RPMI8226 (cell line): ENCODE measurements around the gene ATP11B.
A peak's percentile ranks its signal among the peaks of the same experiment; 100 is the strongest.

ENCODE experiments used
- DNase-seq: peaks from one replicate; pipeline ENCODE4 v3.0.0-alpha.2; 2015

Gene ATP11B

DNA sequence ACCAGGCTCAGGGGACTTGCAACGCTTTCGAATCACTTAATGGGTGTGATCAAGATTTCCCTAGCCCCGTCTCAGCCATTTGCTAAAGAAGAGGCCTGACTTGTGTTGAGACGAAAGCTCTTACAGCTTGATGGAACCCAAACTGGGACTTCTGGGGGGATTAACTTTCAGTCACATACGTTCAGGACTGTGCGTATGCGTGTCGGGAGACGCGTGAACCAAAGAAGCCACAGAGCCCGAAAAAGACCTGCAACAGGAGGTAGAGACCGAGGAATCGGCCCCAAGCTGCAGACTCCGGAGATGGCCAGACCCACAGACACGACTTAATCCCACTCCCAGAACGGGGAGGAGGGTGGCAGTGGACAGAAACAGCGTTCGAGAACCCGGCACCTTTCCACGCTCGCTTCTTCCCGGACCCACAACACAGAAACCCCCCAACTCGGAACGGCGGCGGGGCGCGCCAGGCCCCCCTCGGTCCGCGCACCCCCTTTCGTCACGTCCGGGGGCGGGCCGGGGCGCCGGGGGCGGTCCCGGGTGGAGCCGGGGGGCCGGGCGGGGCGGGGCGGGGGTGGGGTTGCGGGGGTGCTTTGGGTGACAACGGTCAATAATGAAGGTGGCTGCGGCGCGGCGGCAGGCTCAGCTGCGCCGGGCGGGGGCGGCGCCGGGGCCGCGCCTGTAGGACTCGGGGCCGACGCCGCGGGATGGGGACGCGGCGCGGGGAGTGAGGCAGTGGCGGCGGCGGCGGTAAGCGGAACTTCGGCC, at the start of gene ATP11B:
Gene ATP11B, plus strand, starts transcription at position 604 of the 762 bp plus-strand sequence. CDS start 256 bp downstream, outside the sequence.
- DNase-seq: peak; percentile 90

DNA sequence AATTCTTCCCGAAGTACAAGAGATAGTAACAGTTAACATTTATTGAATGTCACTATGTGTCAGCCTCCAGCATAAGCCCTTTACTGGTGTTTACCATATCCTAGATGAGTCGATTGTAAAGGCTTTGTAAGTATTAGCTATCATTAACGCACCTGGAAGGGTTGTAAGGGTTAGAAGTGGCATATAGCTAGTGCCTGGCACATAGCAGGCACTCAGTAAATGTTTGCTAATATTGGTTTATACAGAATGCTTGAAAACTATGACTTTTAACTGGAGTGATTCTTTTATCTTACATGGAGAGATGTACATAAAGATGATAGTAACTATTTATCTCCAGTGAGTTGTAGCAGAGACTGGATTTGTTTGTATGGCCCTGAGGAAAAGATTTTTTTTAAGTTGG, 46.3 kb upstream of the ATP11B start:
- no peak for DNase-seq

DNA sequence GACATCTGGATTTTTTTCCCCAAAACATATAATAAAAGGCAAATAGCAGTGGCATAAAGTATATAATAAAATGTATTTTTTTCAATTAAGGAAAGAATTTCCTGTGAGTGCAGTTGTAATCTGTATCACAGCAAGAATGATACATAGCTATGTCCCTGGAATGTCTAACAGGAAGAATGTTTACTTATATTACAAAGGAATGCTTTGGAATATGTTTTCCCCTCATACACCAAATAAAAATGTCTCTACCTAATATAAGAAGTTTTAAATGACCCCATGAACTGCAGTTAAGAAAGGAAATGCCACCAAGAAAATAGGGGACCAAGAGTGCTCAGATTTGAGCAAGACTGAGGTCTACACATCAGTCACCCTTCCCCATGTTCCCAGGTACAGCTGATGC, 38.0 kb upstream of the ATP11B start:
- no peak for DNase-seq

DNA sequence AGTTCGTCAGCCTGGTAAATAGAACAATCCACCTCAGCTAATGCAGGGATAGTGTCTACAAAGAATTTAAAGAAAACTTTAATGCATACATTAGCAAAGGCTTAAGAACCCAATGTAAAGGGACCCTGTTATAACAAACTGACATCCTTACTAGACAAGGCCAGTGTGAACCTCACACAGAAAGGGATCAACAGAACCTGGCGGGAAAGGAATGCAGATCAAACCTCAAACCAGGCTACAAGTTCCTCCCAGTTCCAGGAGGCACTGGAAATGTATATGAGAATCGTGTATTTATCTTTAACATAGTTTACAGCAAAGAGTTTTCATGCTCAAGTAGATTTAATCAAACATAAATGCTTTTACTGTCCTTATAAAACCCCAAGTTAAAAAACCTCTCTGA, 37.6 kb upstream of the ATP11B start:
- DNase-seq: no peak

DNA sequence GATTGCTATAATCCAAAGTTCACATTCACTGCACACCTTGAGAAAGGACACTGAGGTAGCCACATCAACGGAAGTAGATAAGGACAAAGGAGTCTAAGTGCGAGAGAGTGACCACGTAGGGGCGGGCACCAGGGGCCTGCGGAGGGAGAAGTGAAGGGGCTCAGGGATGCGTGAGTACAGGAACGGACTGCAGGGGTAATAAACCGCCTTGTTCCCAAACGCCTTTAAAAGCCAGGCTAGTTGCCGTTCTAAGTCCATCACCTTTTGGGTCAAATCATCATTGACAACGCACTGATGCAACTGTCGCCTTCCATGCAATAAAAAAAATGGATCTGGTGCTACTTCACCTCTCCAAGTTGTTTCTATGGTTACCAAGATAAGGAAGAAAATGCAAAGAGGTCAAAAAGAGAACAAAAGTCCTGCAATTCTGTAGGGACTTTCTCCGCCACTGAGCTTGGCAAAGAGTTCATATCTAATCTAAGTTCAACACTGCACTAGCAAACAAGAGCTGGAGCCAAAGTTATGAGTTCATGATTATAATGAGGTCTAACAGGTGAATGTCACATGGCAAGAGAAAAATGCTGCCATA, 32.6 kb upstream of the ATP11B start:
- DNase-seq: no peak

DNA sequence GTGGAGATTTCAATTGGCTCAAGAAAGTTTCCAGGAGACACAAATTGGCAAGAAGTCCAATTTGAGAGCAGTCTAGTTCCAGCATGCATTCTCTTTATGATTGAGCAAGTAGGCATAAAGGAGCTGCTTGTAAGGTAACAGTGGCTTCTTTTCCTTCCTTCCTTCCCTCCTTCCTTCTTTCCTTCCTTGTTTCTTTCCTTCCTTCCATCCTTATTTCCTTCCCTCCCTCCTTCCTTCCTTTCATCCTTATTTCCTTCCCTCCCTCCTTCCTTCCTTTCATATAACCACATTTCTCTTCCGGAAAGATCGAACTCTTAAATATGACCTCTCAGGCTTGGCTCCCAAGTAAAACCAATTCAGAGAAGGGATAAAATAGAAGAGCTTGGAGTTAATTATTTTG, 29.4 kb upstream of the ATP11B start:
- no peak for DNase-seq

DNA sequence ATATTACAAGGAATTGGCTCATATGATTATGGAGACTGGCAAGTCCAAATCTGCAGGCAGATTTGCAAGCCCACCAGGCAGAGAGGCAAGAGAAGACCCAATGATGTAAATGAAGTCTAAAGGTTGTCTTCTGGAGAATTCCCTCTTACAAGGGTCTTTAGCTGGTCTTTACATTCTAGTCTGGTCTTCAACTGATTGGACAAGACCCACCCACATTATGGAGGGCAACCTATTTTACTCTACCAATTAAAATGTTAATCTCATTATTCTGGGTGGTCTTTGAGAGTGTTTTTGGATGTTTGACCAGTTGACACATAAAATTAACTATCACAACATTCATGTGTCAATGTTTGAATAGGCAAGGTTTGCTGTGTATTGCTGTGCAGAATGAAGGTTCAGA, 28.0 kb upstream of the ATP11B start:
- DNase-seq: no peak

DNA sequence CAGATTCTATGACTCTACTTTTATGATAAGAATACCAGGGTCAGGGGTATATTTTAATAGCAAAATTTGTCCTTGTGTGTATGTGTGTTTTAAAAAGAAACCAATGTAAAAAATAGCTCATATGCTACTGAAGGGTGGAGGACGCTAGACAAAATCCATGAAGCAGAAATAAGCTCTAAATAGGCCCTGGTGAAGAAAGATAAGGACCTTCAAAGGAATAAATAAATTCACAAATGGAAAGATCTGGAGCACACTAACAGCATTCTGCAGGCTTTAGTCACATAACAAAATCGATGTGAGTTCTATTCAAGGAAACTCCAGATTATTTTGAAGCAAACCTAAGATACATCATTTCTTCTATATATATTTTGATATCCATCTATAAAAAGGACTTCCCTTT, 27.2 kb upstream of the ATP11B start:
- DNase-seq: no peak

DNA sequence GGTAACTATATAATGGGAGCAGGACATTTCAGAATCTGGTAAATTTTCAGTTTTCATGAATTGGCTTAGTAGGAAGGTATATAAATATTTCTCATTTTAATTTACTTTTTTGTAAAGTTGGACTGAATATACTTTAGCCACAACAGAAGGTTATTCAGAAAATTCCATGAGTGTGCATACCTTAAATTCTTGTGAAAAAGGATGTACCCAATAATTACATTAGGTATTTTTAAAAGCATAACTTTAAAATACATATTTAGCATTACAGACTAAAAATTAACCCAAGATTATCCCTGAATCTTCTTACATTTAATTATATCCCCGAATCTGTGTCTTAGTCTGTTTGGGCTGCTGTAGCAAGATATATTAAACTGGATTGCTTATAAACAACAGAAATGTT, 24.9 kb upstream of the ATP11B start:
- no peak for DNase-seq

DNA sequence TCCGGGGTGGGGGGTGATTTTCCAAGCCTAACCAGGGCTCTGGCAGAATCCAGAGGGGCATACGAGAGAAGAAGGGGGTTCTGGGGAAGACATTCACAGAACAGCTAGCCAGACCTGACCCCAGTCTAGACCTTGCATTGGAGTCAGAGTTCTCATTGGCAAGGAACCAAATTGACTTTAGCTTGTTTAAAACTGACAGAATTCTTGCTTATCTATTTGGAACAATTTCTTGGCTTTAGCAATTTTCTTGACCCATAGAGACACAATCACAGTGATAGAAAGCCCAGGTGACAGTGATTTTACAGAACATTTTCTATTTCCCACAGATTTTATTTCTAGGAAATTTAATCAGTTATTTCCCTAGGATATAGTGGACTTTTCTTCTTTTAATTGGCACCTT, 23.6 kb upstream of the ATP11B start:
- no peak for DNase-seq

DNA sequence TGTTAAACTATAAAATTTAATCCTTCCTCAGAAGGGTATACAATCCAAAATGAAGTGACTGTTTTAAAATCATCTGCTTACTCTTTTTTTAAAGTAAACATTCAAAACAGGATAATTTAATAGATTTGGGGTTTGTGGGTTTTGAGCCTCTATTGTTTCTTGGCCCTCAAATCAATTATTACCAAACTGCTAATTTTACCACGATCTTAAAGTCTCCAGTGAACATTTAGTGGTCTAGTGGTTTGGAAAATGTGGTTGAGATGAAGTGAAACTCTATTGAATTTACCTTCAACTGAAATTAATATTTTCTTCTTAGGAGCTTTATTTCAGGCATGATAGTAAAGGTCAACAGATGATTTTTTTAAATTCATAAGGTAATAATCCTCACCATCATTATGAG, 11.2 kb upstream of the ATP11B start:
- no peak for DNase-seq

DNA sequence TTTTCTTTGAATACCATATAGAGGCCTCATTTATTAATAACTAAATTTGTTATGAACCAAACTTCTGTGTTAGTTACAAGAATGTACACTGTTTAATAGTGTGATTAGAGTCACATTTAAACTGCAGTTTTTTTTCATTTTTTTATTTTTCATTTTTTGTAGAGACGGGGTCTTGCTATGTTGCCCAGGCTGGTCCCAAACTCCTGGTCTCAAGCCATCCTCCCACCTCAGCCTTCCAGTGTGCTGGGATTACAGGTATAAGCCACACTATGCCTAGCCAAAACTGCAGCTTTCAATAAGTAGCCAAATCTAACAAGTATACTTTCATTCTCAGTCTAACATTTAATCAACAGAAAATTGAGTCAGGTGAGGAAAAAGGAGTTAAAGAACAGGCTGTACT, 10.2 kb upstream of the ATP11B start:
- no peak for DNase-seq

DNA sequence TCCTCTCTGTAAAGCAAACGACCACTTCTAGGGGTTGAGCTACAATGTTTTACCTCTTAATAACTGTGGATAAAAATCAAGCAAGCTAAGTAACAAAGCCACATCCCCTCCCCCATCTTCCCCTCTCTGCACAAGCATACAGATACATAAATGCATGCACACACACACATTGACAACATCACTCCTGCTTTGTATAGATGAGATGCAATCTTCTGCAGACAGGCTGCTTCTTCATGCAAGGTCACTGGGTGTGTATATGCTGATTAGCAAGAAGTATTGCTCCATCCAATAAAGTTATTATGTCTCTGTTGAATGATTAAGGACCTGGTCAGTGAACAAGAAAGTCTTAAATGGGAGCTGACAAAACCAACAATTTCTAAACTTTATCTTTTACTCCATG, 8.8 kb upstream of the ATP11B start:
- no peak for DNase-seq

DNA sequence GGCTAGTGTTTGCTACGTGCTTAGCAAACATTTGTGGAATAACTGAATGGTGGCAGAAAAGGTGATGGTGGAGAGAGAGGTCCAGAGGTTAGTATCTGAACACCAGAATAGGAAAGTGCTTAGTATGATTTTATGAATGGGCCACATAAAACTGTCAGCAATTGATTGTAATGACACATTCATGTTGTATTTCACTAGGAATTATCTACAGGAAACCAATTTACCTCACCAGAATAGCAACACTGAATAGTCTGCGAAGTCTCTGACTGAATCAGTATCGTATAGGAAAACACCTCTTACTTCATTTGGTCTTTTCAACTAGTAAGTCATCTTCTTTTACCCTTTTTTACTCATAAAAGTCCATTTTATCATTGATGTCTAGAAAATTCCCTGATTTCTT, 8.2 kb upstream of the ATP11B start:
- no peak for DNase-seq

DNA sequence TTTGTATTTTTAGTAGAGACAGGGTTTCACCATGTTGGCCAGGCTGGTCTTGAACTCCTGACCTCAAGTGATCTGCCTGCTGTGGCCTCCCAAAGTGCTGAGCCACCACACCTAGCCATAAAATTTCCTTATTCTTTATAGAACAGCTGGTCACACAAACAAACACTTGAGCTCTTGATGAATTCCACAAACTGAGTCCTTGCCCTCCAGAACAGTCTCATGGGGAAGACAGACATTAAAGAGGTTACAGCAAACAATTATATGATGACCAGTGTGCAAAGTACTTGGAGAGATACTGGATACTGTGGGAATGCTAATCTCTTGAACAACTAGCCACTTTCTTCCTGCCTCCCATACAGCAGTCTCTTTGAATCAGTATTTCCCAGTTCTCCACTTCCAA, 7.5 kb upstream of the ATP11B start:
- DNase-seq: no peak

DNA sequence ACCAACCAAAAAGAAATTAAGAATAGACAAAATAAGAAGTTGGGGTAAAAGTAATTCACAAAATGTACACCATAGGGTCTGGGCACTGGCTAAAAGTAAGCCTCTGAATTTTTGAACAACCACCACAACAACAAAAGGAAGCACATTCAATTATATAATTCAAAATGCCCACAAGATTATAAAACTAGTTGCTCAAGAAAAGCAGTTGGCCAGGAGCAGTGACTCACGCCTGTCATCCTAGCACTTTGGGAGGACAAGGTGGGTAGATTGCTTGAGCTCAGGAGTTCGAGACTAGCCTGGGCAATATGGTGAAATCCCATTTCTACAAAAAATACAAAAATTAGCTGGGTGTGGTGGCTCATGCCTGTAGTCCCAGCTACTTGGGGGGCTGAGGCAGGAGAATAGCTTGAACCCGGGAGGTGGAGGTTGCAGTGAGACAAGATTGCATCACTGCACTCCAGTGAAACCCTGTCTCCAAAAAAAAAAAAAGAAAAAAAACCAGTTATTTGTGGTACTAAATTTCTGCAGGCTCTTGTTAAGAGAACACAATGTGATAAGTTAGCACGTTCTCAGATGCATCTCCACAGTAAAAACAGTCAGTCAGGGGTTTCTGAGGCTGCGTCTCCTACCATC, 6.6 kb upstream of the ATP11B start:
- DNase-seq: no peak

DNA sequence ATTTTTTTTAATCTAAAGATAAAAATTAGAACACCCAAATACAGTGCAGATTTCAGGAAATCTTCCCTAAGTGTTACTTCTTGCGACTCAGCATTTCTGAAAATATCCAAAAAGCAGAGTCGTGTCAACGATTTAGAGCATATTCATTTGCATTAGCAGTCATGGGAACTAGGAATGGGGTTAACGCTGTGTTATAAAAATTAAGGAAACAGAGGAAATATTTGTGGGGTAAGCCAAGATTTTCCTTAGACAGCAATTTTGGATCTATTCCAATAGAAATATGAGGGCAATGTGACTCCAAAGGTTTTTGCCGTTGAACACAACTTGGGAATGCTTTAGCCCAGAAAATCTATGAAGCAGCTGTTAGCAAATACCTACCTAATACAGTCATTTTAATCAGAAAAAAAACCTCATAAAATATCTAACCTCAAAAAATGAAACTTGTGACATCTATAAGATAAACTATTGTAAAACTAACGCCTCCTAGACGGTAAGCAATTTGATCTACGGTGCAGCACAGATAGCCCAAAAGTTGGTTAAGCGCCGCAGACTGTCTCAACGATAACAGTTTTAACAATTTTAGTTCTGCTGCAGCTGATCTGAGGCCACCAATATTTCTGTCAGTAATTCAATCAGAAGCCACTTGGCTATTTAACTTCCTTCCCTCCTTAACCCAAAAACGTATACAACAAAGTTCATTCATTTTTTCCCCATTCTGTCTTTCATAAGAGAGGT, 5.8 kb upstream of the ATP11B start:
- DNase-seq: no peak

DNA sequence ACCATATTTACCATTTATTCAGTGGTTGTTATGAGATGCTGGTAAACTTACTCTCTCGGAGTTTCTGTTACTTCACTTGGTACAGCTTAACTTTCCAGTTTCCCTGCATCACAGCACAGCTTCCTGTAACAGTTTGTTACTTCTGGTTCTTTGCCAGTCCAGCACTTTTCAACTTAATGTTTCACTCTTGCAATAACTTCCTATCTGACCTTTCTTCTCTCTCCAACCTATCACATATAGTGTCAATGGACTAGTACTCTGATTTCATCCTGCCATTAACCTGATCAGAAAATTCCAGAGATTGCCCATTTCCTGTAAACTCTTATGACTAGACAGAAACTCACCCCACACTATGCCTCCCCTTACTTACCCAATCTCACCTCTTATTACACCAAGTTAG, 3.9 kb upstream of the ATP11B start:
- DNase-seq: peak; percentile 69

DNA sequence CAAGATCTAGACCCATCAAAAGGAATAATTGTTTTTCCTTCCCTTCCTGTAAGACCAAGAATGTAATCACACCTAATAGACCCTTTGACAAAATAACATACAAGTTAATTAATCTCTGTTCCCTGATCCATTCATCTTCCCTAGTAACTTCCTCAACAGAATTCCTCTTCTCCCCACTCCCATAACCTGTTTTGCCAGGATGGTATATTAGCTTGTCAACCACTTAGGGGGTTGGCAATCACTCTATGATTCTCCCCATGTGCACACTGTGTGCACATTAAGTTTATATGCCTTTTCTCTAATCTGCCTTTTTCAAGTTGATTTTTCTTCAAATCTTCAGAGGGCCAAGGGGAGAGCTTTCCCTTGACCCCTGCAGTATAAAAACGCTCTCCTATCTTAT, 2.7 kb upstream of the ATP11B start:
- DNase-seq: no peak

DNA sequence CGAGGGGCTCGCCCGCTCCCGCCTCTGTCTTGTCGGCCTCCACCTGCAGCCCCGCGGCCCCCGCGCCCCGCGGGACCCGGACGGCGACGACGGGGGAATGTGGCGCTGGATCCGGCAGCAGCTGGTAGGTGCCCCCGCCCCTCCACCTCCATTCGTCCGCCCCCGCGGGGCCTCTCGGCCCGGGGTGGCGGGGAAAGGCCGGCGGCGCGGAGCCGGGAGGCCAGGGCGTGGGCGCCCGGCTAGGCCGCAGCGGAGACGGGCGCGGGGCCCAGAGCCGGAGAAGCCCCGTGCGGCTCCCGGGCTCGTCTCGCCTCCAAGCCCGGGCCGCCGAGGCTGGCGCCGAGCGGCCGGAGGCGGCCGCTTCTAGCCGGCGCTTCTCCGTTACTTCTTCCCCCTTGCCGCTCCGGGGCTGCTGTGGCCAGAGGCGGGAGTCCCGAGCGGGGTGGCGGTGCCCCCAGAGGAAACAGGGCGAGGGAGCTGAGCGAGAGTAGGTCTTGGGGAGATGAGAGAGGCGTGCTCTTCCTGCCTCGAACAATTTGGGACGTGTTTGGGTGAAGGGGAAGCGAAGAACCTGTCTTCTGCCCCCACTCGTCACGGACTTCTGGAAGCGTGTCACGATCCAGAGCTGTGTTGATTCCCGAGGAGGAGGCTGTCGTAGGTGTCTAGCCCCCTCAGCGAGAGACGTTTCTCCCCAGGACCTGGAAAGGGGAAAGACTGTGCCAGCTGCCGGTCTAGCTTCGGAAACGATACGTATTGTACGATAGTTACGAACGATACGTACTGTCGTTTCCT, 555 bp downstream of the ATP11B start:
- DNase-seq: peak; percentile 53

DNA sequence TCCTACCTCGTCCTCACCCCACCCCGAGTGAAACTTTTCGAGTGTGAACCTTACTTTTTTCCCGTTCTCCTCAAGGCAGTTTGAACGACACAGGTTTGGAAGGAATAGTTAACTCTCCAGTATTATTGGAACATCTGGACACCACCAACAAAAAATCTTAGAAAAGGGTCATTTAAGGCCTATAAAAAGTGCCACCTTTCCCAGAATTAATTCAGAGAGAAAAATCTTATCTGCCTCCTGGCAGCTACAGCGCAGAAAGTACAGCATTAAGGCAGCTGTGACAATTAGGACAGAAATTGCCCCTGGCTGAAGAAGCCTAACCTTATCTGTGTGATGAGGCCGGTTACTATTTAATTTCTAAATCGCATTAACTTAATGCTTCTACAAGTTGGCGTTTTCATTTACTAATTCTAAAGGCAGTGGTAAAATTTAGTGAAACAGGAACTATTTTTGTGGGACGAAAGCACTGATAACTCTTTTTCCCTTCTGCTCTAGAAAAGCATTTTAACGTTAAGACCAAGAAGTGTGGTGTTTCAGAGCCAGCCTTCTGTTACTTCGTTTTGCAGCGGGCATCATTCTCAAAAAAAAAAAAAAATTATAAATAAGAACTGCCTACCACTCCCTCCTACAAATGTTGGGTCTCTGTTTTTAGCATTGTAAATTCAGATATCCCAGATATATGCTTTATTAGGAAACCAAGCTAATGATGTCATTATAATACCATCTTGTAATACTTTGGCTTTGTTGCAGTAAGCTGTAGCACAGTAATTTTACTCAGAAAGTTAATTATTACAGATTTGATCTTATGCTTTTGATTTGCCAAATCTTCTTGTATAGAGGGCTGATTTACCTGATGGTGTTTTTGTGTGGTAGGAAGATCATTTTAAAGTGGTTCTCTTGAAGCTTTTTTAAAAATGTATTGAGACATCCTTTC, 1.4 kb downstream of the ATP11B start:
- peak; percentile 25 for DNase-seq

DNA sequence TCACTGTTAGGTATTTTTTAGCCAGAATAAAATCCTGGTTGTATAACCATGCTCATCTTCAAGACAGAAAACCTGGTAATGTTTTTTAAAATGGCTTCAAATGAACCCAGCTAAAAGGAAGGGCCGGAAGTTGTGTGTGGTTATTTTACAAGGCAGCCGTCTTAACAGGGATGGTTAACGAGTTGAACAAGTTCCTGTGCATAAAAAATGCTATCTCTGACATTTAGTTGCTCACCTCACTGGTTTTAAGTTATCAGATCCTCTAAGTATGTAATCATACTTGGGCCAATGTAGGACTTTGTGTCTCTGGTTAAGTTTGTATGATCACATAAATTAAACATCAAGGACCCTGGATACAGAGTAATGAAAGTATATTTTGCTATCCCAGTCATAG, 2.1 kb downstream of the ATP11B start:
- peak; percentile 66 for DNase-seq
